HEK293 (cell line): ENCODE results near the gene PTHLH.

Experiments
- CTCF ChIA-PET: fragments of 350-600 bp; formaldehyde crosslinking; extraction: SDS; loops from one replicate; lab custom pipeline; 2021; ENCODE audit warnings: antibody characterized with exemption; lab: Yijun Ruan, JAX
- POLR2A ChIA-PET: fragments of 300-600 bp; formaldehyde crosslinking; extraction: SDS; loops from one replicate; lab custom pipeline; 2020; ENCODE audit warnings: antibody characterized with exemption, inconsistent platforms; lab: Yijun Ruan, JAX
- H3K27ac ChIP-seq: fragments of 200-500 bp; sonication (Bioruptor generic); 2 replicates; pipeline ENCODE4 v1.5.1; 2014; ENCODE audit warnings: low read depth, low read length, control low read depth, inconsistent platforms; ENCODE audit errors: extremely low read depth
- H3K36me3 ChIP-seq, 2 experiments: fragments of 200-500 bp in 1 of 2; sonication (Bioruptor generic) in 1 of 2; 1 replicate in 1 of 2; 2 replicates in 1 of 2; pipeline ENCODE4 v1.5.1; 2014 to 2017; ENCODE audit warnings: inconsistent platforms in 2 of 2, low read length in 2 of 2; ENCODE audit not compliant: control insufficient read depth in 2 of 2, insufficient read depth in 1 of 2
- H3K4me1 ChIP-seq: fragments of 200-500 bp; sonication (Bioruptor generic); 2 replicates; pipeline ENCODE4 v1.5.1; 2014; ENCODE audit warnings: mild to moderate bottlenecking, low read length, inconsistent platforms; ENCODE audit not compliant: control insufficient read depth, insufficient read depth
- H3K4me3 ChIP-seq: 2 replicates; pipeline ENCODE4 v1.5.1; 2011; ENCODE audit warnings: low read depth, mild to moderate bottlenecking, control low read depth, low read length, moderate library complexity
- H3K9me3 ChIP-seq: fragments of 200-500 bp; sonication (Bioruptor generic); 2 replicates; pipeline ENCODE4 v1.5.1; 2014; ENCODE audit warnings: low read depth, low read length, inconsistent platforms; ENCODE audit not compliant: control insufficient read depth, insufficient read depth
- BCL11A ChIP-seq: fragments of 450-650 bp; formaldehyde crosslinking; IDR thresholded peaks from 2 replicates; pipeline ENCODE4 v1.5.1; 2016; ENCODE audit warnings: low read depth, missing biosample characterization, missing genetic modification characterization
- FEZF1 ChIP-seq: fragments of 450-650 bp; formaldehyde crosslinking; IDR thresholded peaks from 2 replicates; pipeline ENCODE4 v1.5.1; 2016; ENCODE audit warnings: missing biosample characterization, missing genetic modification characterization
- SP2 ChIP-seq: fragments of 450-650 bp; formaldehyde crosslinking; IDR thresholded peaks from 2 replicates; pipeline ENCODE4 v1.5.1; 2016; ENCODE audit warnings: missing biosample characterization, missing genetic modification characterization
- TRIM28 ChIP-seq: IDR thresholded peaks from 2 replicates; pipeline ENCODE4 v1.6.1; 2011; ENCODE audit warnings: low read length, control low read depth, borderline replicate concordance
- ZBTB21 ChIP-seq: fragments of 450-650 bp; formaldehyde crosslinking; IDR thresholded peaks from 2 replicates; pipeline ENCODE4 v1.5.1; 2017; ENCODE audit warnings: missing biosample characterization, missing genetic modification characterization
- ZBTB48 ChIP-seq: fragments of 450-650 bp; formaldehyde crosslinking; IDR thresholded peaks from 2 replicates; pipeline ENCODE4 v1.5.1; 2016; ENCODE audit warnings: missing biosample characterization, missing genetic modification characterization
- ZNF138 ChIP-seq: fragments of 450-650 bp; formaldehyde crosslinking; IDR thresholded peaks from 2 replicates; pipeline ENCODE4 v1.5.1; 2016; ENCODE audit warnings: missing biosample characterization, missing genetic modification characterization, borderline replicate concordance
- ZNF202 ChIP-seq: fragments of 450-650 bp; formaldehyde crosslinking; IDR thresholded peaks from 2 replicates; pipeline ENCODE4 v1.5.1; 2016; ENCODE audit warnings: missing biosample characterization, missing genetic modification characterization, borderline replicate concordance
- ZNF214 ChIP-seq: fragments of 450-650 bp; formaldehyde crosslinking; IDR thresholded peaks from 2 replicates; pipeline ENCODE4 v1.5.1; 2017; ENCODE audit warnings: missing biosample characterization, mild to moderate bottlenecking, missing genetic modification characterization, borderline replicate concordance
- ZNF248 ChIP-seq: fragments of 450-650 bp; formaldehyde crosslinking; IDR thresholded peaks from 2 replicates; pipeline ENCODE4 v1.5.1; 2017; ENCODE audit warnings: missing biosample characterization, missing genetic modification characterization
- ZNF311 ChIP-seq: fragments of 450-650 bp; formaldehyde crosslinking; IDR thresholded peaks from 2 replicates; pipeline ENCODE4 v1.5.1; 2017; ENCODE audit warnings: missing biosample characterization, missing genetic modification characterization, borderline replicate concordance
- ZNF341 ChIP-seq: fragments of 450-650 bp; formaldehyde crosslinking; IDR thresholded peaks from 2 replicates; pipeline ENCODE4; 2016; ENCODE audit warnings: low read depth, missing biosample characterization, missing genetic modification characterization
- ZNF394 ChIP-seq: fragments of 450-650 bp; formaldehyde crosslinking; IDR thresholded peaks from 2 replicates; pipeline ENCODE4 v1.5.1; 2016; ENCODE audit warnings: missing biosample characterization, missing genetic modification characterization, mild to moderate bottlenecking, moderate library complexity, borderline replicate concordance
- ZNF423 ChIP-seq: fragments of 450-650 bp; formaldehyde crosslinking; IDR thresholded peaks from 2 replicates; pipeline ENCODE4 v1.5.1; 2016; ENCODE audit warnings: missing biosample characterization, missing genetic modification characterization
- ZNF514 ChIP-seq: fragments of 450-650 bp; formaldehyde crosslinking; IDR thresholded peaks from 2 replicates; pipeline ENCODE4 v1.5.1; 2016; ENCODE audit warnings: missing biosample characterization, missing genetic modification characterization
- ZNF548 ChIP-seq: fragments of 450-650 bp; formaldehyde crosslinking; IDR thresholded peaks from 2 replicates; pipeline ENCODE4 v1.5.1; 2016; ENCODE audit warnings: missing biosample characterization, missing genetic modification characterization
- ZNF561 ChIP-seq: fragments of 450-650 bp; IDR thresholded peaks from 2 replicates; pipeline ENCODE4 v1.5.1; 2018; ENCODE audit warnings: missing biosample characterization, missing genetic modification characterization, borderline replicate concordance
- ZNF585B ChIP-seq: fragments of 450-650 bp; formaldehyde crosslinking; IDR thresholded peaks from 2 replicates; pipeline ENCODE4 v1.5.1; 2016; ENCODE audit warnings: missing biosample characterization, missing genetic modification characterization
- ZNF747 ChIP-seq: fragments of 450-650 bp; formaldehyde crosslinking; IDR thresholded peaks from 2 replicates; pipeline ENCODE4 v1.5.1; 2016; ENCODE audit warnings: missing biosample characterization, missing genetic modification characterization
- ZSCAN16 ChIP-seq: fragments of 450-650 bp; formaldehyde crosslinking; IDR thresholded peaks from 2 replicates; pipeline ENCODE4 v1.5.1; 2016; ENCODE audit warnings: missing biosample characterization, missing genetic modification characterization
- TF ChIP-seq, protein P1 (sequence below): fragments of 450-650 bp; formaldehyde crosslinking; IDR thresholded peaks from 2 replicates; pipeline ENCODE4 v1.5.1; 2016; ENCODE audit warnings: missing biosample characterization, missing genetic modification characterization
- TF ChIP-seq, protein P2 (sequence below): IDR thresholded peaks from 2 replicates; pipeline ENCODE4 v1.6.1; 2011; ENCODE audit warnings: mild to moderate bottlenecking, low read depth, low read length, borderline replicate concordance
- TF ChIP-seq, protein P3 (sequence below): fragments of 450-650 bp; formaldehyde crosslinking; IDR thresholded peaks from 2 replicates; pipeline ENCODE4 v1.5.1; 2016; ENCODE audit warnings: missing biosample characterization, missing genetic modification characterization
- TF ChIP-seq, protein P4 (sequence below): fragments of 450-650 bp; formaldehyde crosslinking; IDR thresholded peaks from 2 replicates; pipeline ENCODE4 v1.5.1; 2016; ENCODE audit warnings: missing biosample characterization, missing genetic modification characterization
- TF ChIP-seq, protein P5 (sequence below): fragments of 450-650 bp; formaldehyde crosslinking; IDR thresholded peaks from 2 replicates; pipeline ENCODE4 v1.5.1; 2016; ENCODE audit warnings: missing biosample characterization, missing genetic modification characterization
- TF ChIP-seq, protein P6 (sequence below): fragments of 450-650 bp; formaldehyde crosslinking; IDR thresholded peaks from 2 replicates; pipeline ENCODE4 v1.5.1; 2016; ENCODE audit warnings: missing biosample characterization, missing genetic modification characterization

The PTHLH gene

DNA sequence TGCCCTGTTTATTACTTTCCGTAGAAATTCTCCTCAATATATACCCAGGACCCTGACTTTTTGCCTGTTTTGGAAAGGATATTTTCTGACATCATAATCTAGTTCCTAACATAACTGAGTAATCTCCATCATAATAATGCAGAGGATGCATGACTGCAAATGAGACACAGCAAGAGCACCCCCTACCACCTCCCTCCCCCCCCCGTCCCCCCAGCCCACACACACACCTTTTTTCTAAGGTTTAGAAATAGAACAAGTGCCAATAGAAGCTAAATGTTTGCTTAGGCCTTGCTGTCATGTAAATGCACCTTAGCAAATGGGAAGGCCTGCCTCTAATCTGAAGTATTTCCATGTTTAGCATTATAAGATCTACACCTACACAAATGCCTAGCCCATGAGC is at the start of gene PTHLH:
PTHLH (minus strand) TSS at position 13 of the 400 bp plus-strand sequence. CDS start 3,239 bp downstream, outside the sequence.
- H3K4me3 ChIP-seq, result no peak within 1 kb of the TSS
- no peaks in the 10 kb centered on the region for H3K36me3 ChIP-seq
- peaks cover 7% of the 10 kb centered on the region for H3K4me1 ChIP-seq
- H3K9me3 ChIP-seq, result no peaks in the 10 kb centered on the region
- TF ChIP-seq, protein P1, sequence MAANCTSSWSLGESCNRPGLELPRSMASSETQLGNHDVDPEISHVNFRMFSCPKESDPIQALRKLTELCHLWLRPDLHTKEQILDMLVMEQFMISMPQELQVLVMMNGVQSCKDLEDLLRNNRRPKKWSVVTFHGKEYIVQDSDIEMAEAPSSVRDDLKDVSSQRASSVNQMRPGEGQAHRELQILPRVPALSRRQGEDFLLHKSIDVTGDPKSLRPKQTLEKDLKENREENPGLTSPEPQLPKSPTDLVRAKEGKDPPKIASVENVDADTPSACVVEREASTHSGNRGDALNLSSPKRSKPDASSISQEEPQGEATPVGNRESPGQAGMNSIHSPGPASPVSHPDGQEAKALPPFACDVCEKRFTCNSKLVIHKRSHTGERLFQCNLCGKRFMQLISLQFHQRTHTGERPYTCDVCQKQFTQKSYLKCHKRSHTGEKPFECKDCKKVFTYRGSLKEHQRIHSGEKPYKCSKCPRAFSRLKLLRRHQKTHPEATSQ (tag by site-specific recombination), result no peak
- TF ChIP-seq FEZF1 (no peak), ZSCAN16 (tag by site-specific recombination) (no peak), ZNF423 (tag by site-specific recombination) (no peak), ZNF138 (tag by site-specific recombination) (no peak), ZNF585B (tag by site-specific recombination) (no peak), ZNF311 (no peak), ZNF514 (tag by site-specific recombination) (no peak), ZBTB21 (tag by site-specific recombination) (no peak), TRIM28 (no peak), ZNF248 (no peak), ZNF747 (tag by site-specific recombination) (no peak), BCL11A (tag by site-specific recombination) (no peak), ZNF394 (tag by site-specific recombination) (no peak), ZNF202 (tag by site-specific recombination) (no peak)
- TF ChIP-seq, protein P2, sequence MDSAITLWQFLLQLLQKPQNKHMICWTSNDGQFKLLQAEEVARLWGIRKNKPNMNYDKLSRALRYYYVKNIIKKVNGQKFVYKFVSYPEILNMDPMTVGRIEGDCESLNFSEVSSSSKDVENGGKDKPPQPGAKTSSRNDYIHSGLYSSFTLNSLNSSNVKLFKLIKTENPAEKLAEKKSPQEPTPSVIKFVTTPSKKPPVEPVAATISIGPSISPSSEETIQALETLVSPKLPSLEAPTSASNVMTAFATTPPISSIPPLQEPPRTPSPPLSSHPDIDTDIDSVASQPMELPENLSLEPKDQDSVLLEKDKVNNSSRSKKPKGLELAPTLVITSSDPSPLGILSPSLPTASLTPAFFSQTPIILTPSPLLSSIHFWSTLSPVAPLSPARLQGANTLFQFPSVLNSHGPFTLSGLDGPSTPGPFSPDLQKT, result no peak
- TF ChIP-seq, protein P3, sequence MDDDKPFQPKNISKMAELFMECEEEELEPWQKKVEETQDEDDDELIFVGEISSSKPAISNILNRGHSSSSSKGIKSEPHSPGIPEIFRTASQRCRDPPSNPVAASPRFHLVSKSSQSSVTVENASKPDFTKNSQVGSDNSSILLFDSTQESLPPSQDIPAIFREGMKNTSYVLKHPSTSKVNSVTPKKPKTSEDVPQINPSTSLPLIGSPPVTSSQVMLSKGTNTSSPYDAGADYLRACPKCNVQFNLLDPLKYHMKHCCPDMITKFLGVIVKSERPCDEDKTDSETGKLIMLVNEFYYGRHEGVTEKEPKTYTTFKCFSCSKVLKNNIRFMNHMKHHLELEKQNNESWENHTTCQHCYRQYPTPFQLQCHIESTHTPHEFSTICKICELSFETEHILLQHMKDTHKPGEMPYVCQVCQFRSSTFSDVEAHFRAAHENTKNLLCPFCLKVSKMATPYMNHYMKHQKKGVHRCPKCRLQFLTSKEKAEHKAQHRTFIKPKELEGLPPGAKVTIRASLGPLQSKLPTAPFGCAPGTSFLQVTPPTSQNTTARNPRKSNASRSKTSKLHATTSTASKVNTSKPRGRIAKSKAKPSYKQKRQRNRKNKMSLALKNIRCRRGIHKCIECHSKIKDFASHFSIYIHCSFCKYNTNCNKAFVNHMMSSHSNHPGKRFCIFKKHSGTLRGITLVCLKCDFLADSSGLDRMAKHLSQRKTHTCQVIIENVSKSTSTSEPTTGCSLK, result no peak
- TF ChIP-seq, all 188 proteins: peak for 0
- ChIA-PET CTCF (no interaction called here), POLR2A (no interaction called here)
- no peak within 1 kb of the TSS for H3K27ac ChIP-seq

DNA sequence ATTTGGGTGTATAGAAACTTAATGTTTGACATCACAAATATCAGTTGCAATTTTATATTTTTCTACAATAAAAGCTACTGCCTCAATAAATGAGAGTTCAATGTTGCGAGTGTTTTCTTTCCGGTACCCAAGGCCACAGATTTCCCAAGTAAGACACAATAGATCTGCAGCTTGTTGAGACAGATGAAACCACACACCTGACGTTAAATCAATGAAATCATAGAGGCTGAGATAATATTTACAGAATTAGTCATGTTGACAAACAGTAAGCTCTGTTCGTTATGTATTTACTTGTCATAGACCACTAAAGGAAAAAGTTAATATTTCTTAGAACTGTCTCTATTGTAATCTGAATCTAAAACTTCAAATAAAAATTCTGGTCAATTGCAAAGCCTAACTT is 49.2 kb upstream of the PTHLH start:
- no peaks in the 10 kb centered on the region for H3K9me3 ChIP-seq
- ChIA-PET CTCF (interaction anchor here (0.6 to 1.1 kb wide), 3 partner anchors 52 to 856 kb away, joined by 3 to 4 read pairs (median 3); no protein-coding TSS in a partner anchor), POLR2A (no interaction called here)
- no peaks in the 10 kb centered on the region for H3K4me1 ChIP-seq
- no peak overlapping the region for H3K27ac ChIP-seq
- no peak overlapping the region for H3K4me3 ChIP-seq
- no peaks in the 10 kb centered on the region for H3K36me3 ChIP-seq
- TF ChIP-seq, protein P4, sequence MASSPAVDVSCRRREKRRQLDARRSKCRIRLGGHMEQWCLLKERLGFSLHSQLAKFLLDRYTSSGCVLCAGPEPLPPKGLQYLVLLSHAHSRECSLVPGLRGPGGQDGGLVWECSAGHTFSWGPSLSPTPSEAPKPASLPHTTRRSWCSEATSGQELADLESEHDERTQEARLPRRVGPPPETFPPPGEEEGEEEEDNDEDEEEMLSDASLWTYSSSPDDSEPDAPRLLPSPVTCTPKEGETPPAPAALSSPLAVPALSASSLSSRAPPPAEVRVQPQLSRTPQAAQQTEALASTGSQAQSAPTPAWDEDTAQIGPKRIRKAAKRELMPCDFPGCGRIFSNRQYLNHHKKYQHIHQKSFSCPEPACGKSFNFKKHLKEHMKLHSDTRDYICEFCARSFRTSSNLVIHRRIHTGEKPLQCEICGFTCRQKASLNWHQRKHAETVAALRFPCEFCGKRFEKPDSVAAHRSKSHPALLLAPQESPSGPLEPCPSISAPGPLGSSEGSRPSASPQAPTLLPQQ, result no peak
- no peak for TF ChIP-seq ZBTB48 (tag by site-specific recombination)
- TF ChIP-seq ZNF561 (tag by site-specific recombination), result no peak
- no peak for TF ChIP-seq ZNF214 (tag by site-specific recombination)
- TF ChIP-seq, protein P5, sequence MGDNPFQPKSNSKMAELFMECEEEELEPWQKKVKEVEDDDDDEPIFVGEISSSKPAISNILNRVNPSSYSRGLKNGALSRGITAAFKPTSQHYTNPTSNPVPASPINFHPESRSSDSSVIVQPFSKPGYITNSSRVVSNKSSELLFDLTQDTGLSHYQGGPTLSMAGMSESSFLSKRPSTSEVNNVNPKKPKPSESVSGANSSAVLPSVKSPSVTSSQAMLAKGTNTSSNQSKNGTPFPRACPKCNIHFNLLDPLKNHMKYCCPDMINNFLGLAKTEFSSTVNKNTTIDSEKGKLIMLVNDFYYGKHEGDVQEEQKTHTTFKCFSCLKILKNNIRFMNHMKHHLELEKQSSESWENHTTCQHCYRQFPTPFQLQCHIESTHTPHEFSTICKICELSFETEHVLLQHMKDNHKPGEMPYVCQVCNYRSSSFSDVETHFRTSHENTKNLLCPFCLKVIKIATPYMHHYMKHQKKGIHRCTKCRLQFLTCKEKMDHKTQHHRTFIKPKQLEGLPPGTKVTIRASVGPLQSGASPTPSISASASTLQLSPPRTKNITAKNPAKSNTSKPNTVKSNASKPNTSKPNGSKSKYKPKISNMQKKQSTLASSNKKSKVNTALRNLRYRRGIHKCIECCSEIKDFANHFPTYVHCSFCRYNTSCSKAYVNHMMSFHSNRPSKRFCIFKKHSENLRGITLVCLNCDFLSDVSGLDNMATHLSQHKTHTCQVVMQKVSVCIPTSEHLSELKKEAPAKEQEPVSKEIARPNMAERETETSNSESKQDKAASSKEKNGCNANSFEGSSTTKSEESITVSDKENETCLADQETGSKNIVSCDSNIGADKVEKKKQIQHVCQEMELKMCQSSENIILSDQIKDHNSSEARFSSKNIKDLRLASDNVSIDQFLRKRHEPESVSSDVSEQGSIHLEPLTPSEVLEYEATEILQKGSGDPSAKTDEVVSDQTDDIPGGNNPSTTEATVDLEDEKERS (tag by site-specific recombination), result no peak
- TF ChIP-seq, protein P6, sequence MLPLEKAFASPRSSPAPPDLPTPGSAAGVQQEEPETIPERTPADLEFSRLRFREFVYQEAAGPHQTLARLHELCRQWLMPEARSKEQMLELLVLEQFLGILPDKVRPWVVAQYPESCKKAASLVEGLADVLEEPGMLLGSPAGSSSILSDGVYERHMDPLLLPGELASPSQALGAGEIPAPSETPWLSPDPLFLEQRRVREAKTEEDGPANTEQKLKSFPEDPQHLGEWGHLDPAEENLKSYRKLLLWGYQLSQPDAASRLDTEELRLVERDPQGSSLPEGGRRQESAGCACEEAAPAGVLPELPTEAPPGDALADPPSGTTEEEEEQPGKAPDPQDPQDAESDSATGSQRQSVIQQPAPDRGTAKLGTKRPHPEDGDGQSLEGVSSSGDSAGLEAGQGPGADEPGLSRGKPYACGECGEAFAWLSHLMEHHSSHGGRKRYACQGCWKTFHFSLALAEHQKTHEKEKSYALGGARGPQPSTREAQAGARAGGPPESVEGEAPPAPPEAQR, result no peak
- no peak for TF ChIP-seq ZNF341 (tag by site-specific recombination)
- no peak for TF ChIP-seq SP2
- no peak for TF ChIP-seq ZNF548 (tag by site-specific recombination)
